Measurements from ENCODE around the gene DEDD2.

Gene DEDD2

GRCh38 chr19:42248270-42249148 lies 31.0 kb upstream of the DEDD2 start:
- DNase-seq (ENCODE audit: low spot score): no peak

GRCh38 chr19:42247640-42248199 lies 30.2 kb upstream of the DEDD2 start:
- no peak for DNase-seq (ENCODE audit: low spot score)

GRCh38 chr19:42246922-42247639 lies 29.6 kb upstream of the DEDD2 start:
- DNase-seq (ENCODE audit: low spot score): no peak

GRCh38 chr19:42246143-42246921 lies 28.9 kb upstream of the DEDD2 start:
- DNase-seq (ENCODE audit: low spot score): peak; percentile 74

- DNase-seq (ENCODE audit: low spot score): no peak
Measured at GRCh38 chr19:42245231-42245630, 27.8 kb upstream of the DEDD2 start.

- DNase-seq (ENCODE audit: low spot score): peak; percentile 85
Measured at GRCh38 chr19:42244347-42245220, 27.1 kb upstream of the DEDD2 start.

GRCh38 chr19:42242512-42243409 lies 25.3 kb upstream of the DEDD2 start, which contains the start of gene GSK3A:
Gene GSK3A (minus strand): TSS chr19:42242602. CDS start chr19:42242465, 137 bp downstream.
- peak; percentile 92 for DNase-seq (ENCODE audit: low spot score)

GRCh38 chr19:42242069-42242511 lies 24.6 kb upstream of the DEDD2 start:
- DNase-seq (ENCODE audit: low spot score): no peak

- DNase-seq (ENCODE audit: low spot score): no peak
Measured at GRCh38 chr19:42241279-42241678, 23.8 kb upstream of the DEDD2 start.

- DNase-seq (ENCODE audit: low spot score): no peak
Measured at GRCh38 chr19:42239544-42240220, 22.2 kb upstream of the DEDD2 start.

- DNase-seq (ENCODE audit: low spot score): no peak
Measured at GRCh38 chr19:42235181-42235580, 17.7 kb upstream of the DEDD2 start.

GRCh38 chr19:42234364-42234763 lies 16.9 kb upstream of the DEDD2 start:
- no peak for DNase-seq (ENCODE audit: low spot score)

GRCh38 chr19:42233678-42234292 lies 16.3 kb upstream of the DEDD2 start:
- no peak for DNase-seq (ENCODE audit: low spot score)

- no peak for DNase-seq (ENCODE audit: low spot score)
Measured at GRCh38 chr19:42233106-42233505, 15.6 kb upstream of the DEDD2 start.

GRCh38 chr19:42232435-42232834 lies 15.0 kb upstream of the DEDD2 start:
- DNase-seq (ENCODE audit: low spot score): no peak

GRCh38 chr19:42230571-42230970 lies 13.1 kb upstream of the DEDD2 start:
- DNase-seq (ENCODE audit: low spot score): no peak

- DNase-seq (ENCODE audit: low spot score): peak; percentile 81
Measured at GRCh38 chr19:42229855-42230351, 12.4 kb upstream of the DEDD2 start.

GRCh38 chr19:42229301-42229854 lies 11.9 kb upstream of the DEDD2 start:
- DNase-seq (ENCODE audit: low spot score): no peak

Data from D341Med (cell line).